Astrocyte of the spinal cord (primary cell): ENCODE results near the gene LZTR1.

Experiments
- DNase-seq: peaks from one replicate; pipeline ENCODE4 v3.0.0; 2011; ENCODE audit warnings: low read depth, low spot score
- H3K4me3 ChIP-seq: 2 replicates; pipeline ENCODE4 v1.5.1; 2011; ENCODE audit warnings: low read depth, mild to moderate bottlenecking, low read length, moderate library complexity
- in situ Hi-C: cut with HindIII; loops from 2 replicates; pipeline ENCODE4 v1.10.0; 2017; ENCODE audit warnings: low sequenced_read_pairs
- TF ChIP-seq, protein P1 (sequence below): IDR thresholded peaks from 2 replicates; pipeline ENCODE4 v1.5.1; 2012; ENCODE audit warnings: low read depth, mild to moderate bottlenecking, low read length, inconsistent platforms

Gene LZTR1

DNA sequence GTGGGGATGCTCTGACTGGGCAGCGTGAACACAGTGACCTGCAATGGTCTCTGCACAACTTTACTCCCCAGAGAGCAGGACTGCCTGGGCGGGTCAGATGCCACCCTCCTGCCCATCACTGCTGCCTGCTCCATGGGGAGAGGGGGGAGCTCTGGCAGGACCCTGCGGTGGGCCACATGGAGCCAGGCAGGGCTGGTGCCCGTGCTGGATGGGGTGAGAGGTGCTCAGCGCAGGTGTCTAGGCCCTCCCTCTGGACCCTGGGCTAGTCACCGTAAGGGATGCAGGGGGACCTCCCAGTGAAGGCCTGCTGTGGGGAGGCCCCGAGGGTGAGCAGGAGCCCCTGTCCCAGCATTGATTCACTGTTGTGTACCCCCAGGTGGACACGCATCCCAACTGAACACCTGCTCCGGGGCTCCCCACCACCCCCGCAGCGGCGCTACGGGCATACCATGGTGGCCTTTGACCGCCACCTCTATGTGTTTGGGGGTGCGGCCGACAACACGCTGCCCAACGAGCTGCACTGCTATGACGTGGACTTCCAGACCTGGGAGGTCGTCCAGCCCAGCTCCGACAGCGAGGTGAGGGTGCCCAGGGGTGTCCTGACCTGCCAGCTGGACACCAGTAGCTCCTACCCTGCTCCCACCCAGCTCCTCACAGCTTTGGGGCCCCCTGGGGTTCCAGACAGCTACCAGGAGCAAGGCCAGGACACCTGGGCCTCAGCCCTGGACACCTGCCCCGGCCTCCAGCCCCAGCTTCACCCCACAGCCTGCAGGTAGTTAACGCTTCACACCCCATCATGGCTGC, 9.4 kb downstream of the LZTR1 start:
- TF ChIP-seq, protein P1, sequence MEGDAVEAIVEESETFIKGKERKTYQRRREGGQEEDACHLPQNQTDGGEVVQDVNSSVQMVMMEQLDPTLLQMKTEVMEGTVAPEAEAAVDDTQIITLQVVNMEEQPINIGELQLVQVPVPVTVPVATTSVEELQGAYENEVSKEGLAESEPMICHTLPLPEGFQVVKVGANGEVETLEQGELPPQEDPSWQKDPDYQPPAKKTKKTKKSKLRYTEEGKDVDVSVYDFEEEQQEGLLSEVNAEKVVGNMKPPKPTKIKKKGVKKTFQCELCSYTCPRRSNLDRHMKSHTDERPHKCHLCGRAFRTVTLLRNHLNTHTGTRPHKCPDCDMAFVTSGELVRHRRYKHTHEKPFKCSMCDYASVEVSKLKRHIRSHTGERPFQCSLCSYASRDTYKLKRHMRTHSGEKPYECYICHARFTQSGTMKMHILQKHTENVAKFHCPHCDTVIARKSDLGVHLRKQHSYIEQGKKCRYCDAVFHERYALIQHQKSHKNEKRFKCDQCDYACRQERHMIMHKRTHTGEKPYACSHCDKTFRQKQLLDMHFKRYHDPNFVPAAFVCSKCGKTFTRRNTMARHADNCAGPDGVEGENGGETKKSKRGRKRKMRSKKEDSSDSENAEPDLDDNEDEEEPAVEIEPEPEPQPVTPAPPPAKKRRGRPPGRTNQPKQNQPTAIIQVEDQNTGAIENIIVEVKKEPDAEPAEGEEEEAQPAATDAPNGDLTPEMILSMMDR, result no peak
- DNase-seq, result no peak
- no peak overlapping the region for H3K4me3 ChIP-seq
- in situ Hi-C loops, result no loop called here

DNA sequence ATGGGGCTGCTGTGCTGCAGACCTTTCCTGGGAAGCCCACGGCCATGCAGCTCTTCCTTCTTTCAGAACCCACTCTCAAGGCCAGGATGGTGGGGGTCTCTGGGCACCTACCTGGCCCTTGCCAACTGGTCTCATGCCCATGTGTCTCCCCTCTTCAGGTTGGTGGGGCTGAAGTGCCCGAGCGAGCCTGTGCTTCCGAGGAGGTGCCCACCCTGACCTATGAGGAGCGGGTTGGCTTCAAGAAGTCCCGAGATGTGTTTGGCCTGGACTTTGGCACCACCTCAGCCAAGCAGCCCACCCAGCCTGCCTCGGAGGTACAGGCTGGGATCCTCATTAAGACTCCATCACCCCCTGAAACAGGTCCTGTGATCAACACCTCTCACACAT, 10.0 kb downstream of the LZTR1 start:
- in situ Hi-C loops, result no loop called here

DNA sequence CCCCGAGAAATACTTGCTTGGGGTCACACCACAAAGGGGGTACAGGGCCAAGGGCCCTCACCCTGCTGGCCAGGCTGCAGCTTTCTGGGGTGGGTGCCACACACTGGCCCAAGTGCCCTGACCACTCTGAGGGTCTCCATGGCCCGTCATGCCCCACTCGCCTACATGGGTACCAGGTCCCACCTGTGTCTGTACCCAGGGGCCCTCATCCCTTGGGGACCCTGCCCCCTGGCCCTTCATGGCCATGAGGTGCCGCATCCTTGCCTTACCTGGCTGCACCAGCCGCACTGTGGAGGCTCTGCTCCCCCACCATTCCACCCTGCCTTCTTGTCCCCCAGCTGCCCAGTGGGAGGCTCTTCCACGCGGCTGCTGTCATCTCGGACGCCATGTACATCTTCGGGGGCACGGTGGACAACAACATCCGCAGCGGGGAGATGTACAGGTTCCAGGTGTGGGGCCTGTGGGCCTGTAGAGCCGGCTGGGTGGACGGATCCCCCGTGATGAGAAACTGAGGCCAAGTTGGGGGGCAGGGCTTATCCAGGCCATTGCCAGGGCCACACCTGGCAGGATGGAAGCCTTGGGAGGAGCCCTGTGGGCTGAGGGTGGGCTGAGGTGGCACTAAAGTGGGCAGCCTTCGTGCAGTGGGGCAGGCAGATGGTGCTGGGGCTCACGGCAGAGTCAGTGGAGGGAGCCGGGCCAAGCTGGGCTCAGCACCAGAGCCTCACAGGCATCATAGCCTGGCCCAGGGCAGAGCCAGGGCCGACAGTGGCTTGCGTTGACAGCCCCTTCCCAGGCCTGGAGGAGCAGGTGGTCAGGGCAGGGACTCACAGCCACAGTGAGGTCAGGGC, 10.6 kb downstream of the LZTR1 start:
- no peak for DNase-seq
- in situ Hi-C loops, result no loop called here
- no peak overlapping the region for H3K4me3 ChIP-seq
- TF ChIP-seq, protein P1, result no peak

More for the DNA sequence above, 10.0 kb downstream of the LZTR1 start:
- TF ChIP-seq, protein P1, result no peak
- no peak overlapping the region for H3K4me3 ChIP-seq
- no peak for DNase-seq

DNA sequence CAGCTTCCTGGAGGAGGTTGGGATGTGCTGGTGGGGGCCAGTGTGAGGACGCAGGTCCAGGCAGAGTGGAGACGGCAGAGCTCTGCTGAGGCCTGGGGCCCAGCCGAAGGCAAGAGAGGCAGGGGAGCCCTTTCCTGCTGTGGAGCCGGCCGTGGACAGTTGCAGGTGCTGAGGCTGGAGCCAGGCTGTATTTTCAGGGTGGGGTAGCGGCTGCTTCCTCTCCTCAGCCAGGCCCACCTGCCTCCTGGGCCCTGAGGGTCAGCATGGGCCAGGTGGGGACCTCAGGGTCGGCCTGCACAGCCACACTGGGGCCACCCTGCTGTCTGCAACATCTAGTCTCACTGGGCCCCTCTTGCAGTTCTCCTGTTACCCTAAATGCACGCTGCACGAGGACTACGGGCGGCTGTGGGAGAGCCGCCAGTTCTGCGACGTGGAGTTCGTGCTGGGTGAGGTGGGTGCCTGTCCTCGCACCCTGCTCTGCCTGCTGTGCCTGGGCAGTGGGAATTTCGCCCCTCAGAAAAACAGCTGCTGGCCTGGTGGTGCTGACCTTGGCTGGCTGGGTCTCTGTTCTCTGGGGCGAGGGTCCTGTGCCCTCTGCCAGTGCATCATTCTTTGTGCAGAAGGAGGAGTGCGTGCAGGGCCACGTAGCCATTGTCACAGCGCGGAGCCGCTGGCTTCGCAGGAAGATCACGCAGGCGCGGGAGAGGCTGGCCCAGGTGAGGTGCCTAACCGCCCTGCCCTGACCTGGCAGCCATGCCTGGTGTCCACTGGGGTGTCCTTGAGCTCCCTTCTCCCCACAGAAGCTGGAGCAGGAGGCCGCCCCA, 11.4 kb downstream of the LZTR1 start:
- TF ChIP-seq, protein P1, result no peak
- no peak for DNase-seq
- in situ Hi-C loops, result no loop called here
- H3K4me3 ChIP-seq, result no peak overlapping the region

DNA sequence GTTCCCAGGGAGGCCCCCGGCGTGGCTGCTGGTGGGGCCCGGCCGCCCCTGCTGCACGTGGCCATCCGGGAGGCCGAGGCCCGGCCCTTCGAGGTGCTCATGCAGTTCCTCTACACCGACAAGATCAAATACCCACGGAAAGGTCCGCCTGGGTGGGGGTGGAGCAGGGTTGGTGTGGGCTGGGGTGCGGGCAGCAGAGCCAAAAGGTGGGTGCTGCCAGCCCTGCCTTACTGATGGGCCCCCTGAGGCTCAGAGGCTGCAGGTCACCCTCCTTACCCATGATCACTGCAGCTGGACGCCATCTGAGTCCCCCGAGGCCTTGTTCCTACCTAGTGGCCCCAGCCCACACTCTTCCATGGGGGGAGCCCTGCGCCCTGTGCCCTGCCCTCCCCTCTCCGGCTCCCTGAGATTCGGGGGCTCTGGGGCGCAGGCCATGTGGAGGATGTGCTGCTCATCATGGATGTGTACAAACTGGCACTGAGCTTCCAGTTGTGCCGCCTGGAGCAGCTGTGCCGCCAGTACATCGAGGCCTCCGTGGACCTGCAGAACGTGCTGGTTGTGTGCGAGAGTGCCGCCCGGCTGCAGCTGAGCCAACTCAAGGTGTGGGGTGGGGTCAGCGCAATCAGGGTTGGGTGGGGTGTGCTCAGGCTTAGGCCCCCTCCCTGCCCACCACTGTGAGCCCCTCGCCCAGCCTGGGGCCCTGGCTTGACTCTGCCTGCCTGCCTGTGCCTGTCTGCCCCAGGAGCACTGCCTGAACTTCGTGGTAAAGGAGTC, 12.2 kb downstream of the LZTR1 start:
- TF ChIP-seq, protein P1, result no peak
- in situ Hi-C loops, result no loop called here
- no peak for DNase-seq
- no peak overlapping the region for H3K4me3 ChIP-seq
